Measurements from ENCODE around the gene STXBP3. TPM values are rescaled to one million over a fixed set of nuclear protein-coding genes. Genes with fewer than 3 reads are reported as not detected.

Gene STXBP3
- total and polyA plus RNA-seq, 2 of the 13 experiments (the other 11 are each of a cell fraction or from before 2014, with no cell fraction given), result 13.0 to 20.8 TPM

DNA sequence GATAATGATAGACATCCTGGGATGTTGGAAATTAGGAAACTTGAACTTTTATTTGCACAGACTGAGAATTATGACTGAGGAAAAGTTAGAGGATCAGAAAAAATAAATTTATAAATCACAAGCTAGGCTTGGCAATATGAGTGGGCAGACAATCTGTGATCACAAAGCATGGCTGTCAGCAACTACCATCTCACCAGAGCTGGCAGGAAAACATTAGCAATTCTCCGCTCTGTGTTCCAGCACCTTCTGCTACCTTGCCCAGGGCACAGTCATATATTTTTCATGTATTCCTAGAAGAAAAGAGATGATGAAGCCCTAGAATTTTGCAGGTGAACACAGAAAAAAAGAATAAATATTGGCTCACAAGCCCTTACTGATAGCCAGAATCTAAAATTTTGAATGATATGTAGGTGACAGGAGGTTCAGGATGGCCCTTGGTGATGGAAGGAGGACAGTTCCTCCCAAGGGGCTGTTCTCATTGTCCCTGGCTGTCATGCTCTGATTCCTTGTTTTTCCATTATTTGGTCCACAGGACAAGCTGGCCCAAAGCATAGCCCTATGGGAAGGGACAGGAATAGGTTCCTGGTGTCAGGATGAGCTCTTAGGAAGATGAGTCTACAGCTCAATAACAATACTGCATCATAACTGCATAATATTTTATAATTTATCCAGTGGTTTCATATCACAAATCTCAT lies 12.2 kb upstream of the STXBP3 start:
- H4K20me1 ChIP-seq (ENCODE audit: insufficient read depth, low read length), result no peaks in the 10 kb centered on the region
- no peak overlapping the region for H3K27ac ChIP-seq (ENCODE audit: extremely low read length, insufficient read depth, low read length)
- no peaks in the 10 kb centered on the region for H3K4me1 ChIP-seq (ENCODE audit: insufficient read depth, low read length)
- FAIRE-seq (no peak), ATAC-seq (no peak), DNase-seq (ENCODE audit: low spot score) (no peak)
- ChIA-PET CTCF (ENCODE audit: low intra/inter-chr PET ratio, low total read pairs) (no interaction called here), POLR2A (interaction anchor here (1.2 kb wide), 1 partner anchor 13 kb away, joined by 3 read pairs; no protein-coding TSS in a partner anchor)
- no peaks in the 10 kb centered on the region for H3K9me3 ChIP-seq (ENCODE audit: low read length)
- 100% methylated on average over 1 of the region's 1 CpG for WGBS (ENCODE audit: low lambda C conversion rate)
- H3K79me2 ChIP-seq (ENCODE audit: insufficient read depth, low read length), result no peaks in the 10 kb centered on the region
- no TSS peak for BruUV-seq (replicated peaks)
- H3K27me3 ChIP-seq (ENCODE audit: control insufficient read depth in 1 of 2, insufficient read depth in 2 of 2, low read length in 2 of 2), result peaks cover 0 to 6% of the 10 kb centered on the region in 2 experiments; a peak in 2 of 5 replicates
- H3K36me3 ChIP-seq (replicated peaks in 1 of 2; ENCODE audit: control insufficient read depth in 1 of 2, insufficient read depth in 2 of 2, low read length in 2 of 2), result no peaks in the 10 kb centered on the region
- H3K9ac ChIP-seq (ENCODE audit: insufficient read depth, low read depth, low read length), result no peak overlapping the region
- in situ Hi-C loops (cut with HindIII; ENCODE audit: extremely low pct_ligation_motif_present, low pct_unique_long_range_greater_than_20kb) (no loop called here), intact Hi-C loops (cut with micrococcal nuclease; ENCODE audit: unreplicated experiment) (no loop called here)
- no peak overlapping the region for H2AFZ ChIP-seq (ENCODE audit: low read length)
- H3K4me3 ChIP-seq (replicated peaks in 1 of 3; ENCODE audit: insufficient read depth in 1 of 3, low read depth in 2 of 3, low read length in 3 of 3), result no peak overlapping the region
- no peak overlapping the region for H3K4me2 ChIP-seq (ENCODE audit: low read depth, low read length)
- TF ChIP-seq IKZF1 (IDR thresholded peaks at IDR 0.05), result no peak
- TF ChIP-seq, protein P1, sequence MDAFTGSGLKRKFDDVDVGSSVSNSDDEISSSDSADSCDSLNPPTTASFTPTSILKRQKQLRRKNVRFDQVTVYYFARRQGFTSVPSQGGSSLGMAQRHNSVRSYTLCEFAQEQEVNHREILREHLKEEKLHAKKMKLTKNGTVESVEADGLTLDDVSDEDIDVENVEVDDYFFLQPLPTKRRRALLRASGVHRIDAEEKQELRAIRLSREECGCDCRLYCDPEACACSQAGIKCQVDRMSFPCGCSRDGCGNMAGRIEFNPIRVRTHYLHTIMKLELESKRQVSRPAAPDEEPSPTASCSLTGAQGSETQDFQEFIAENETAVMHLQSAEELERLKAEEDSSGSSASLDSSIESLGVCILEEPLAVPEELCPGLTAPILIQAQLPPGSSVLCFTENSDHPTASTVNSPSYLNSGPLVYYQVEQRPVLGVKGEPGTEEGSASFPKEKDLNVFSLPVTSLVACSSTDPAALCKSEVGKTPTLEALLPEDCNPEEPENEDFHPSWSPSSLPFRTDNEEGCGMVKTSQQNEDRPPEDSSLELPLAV (CRISPR knock-in tag; conservative IDR thresholded peaks at IDR 0.05; ENCODE audit: low read depth), result no peak
- TF ChIP-seq ZNF484 (CRISPR knock-in tag; IDR thresholded peaks at IDR 0.05; ENCODE audit: borderline replicate concordance, low read depth), result no peak
- TF ChIP-seq FOXC1 (CRISPR knock-in tag; IDR thresholded peaks at IDR 0.05; ENCODE audit: borderline replicate concordance), result no peak
- no peak for TF ChIP-seq ATF1 (CRISPR knock-in tag; IDR thresholded peaks at IDR 0.05)
- no peak for TF ChIP-seq ZNF354B (CRISPR knock-in tag; IDR thresholded peaks at IDR 0.05)
- no peak for TF ChIP-seq NFIC (IDR thresholded peaks at IDR 0.05; ENCODE audit: low read length)
- no peak for TF ChIP-seq ZNF678 (CRISPR knock-in tag; IDR thresholded peaks at IDR 0.05)
- no peak for TF ChIP-seq ZNF446 (CRISPR knock-in tag; IDR thresholded peaks at IDR 0.05)
- TF ChIP-seq ZFP62 (CRISPR knock-in tag; IDR thresholded peaks at IDR 0.05), result no peak
- TF ChIP-seq, protein P2, sequence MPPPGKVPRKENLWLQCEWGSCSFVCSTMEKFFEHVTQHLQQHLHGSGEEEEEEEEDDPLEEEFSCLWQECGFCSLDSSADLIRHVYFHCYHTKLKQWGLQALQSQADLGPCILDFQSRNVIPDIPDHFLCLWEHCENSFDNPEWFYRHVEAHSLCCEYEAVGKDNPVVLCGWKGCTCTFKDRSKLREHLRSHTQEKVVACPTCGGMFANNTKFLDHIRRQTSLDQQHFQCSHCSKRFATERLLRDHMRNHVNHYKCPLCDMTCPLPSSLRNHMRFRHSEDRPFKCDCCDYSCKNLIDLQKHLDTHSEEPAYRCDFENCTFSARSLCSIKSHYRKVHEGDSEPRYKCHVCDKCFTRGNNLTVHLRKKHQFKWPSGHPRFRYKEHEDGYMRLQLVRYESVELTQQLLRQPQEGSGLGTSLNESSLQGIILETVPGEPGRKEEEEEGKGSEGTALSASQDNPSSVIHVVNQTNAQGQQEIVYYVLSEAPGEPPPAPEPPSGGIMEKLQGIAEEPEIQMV (CRISPR knock-in tag; IDR thresholded peaks at IDR 0.05; ENCODE audit: low read depth), result no peak
- no peak for TF ChIP-seq DPF2 (CRISPR knock-in tag; IDR thresholded peaks at IDR 0.05; ENCODE audit: borderline replicate concordance, low read depth)
- TF ChIP-seq, protein P3, sequence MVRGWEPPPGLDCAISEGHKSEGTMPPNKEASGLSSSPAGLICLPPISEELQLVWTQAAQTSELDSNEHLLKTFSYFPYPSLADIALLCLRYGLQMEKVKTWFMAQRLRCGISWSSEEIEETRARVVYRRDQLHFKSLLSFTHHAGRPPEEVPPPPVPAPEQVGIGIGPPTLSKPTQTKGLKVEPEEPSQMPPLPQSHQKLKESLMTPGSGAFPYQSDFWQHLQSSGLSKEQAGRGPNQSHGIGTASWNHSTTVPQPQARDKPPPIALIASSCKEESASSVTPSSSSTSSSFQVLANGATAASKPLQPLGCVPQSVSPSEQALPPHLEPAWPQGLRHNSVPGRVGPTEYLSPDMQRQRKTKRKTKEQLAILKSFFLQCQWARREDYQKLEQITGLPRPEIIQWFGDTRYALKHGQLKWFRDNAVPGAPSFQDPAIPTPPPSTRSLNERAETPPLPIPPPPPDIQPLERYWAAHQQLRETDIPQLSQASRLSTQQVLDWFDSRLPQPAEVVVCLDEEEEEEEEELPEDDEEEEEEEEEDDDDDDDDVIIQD (CRISPR knock-in tag; IDR thresholded peaks at IDR 0.05; ENCODE audit: low read depth), result no peak
- no peak for TF ChIP-seq ZNF331 (CRISPR knock-in tag; IDR thresholded peaks at IDR 0.05)
- no peak for TF ChIP-seq ZEB1 (IDR thresholded peaks at IDR 0.05; ENCODE audit: insufficient replicate concordance, low read depth)
- TF ChIP-seq MAFG (CRISPR knock-in tag; IDR thresholded peaks at IDR 0.05), result no peak
- no peak for TF ChIP-seq ZNF441 (CRISPR knock-in tag; IDR thresholded peaks at IDR 0.05; ENCODE audit: borderline replicate concordance)
